Left hindlimb (tissue), 1 donor: ENCODE data around the gene AFAP1L2.
A peak's percentile ranks its signal among the peaks of the same experiment; 100 is the strongest.

Experiments used
- DNase-seq: peaks from one replicate; pipeline ENCODE4 v3.0.0-alpha.2; 2018

AFAP1L2 gene

GRCh38 chr10:114404171-114405010 is at the start of gene AFAP1L2:
Gene AFAP1L2, minus strand, starts transcription at chr10:114404502. Its CDS starts 47 bp downstream, at chr10:114404455.
- DNase-seq, result peak; percentile 62

- no peak for DNase-seq
These were observed 49.3 kb upstream of the AFAP1L2 start for GRCh38 chr10:114453576-114453975.

GRCh38 chr10:114448897-114449296 is 44.6 kb upstream of the AFAP1L2 start:
- DNase-seq, result no peak

GRCh38 chr10:114445332-114445731 is 41.0 kb upstream of the AFAP1L2 start:
- no peak for DNase-seq

- DNase-seq, result no peak
These were observed 40.5 kb upstream of the AFAP1L2 start for GRCh38 chr10:114444819-114445218.

GRCh38 chr10:114442091-114442630 is 37.9 kb upstream of the AFAP1L2 start:
- DNase-seq, result no peak

GRCh38 chr10:114441107-114441506 is 36.8 kb upstream of the AFAP1L2 start:
- no peak for DNase-seq

GRCh38 chr10:114437473-114438292 is 33.4 kb upstream of the AFAP1L2 start:
- DNase-seq, result no peak

GRCh38 chr10:114436941-114437340 is 32.6 kb upstream of the AFAP1L2 start:
- no peak for DNase-seq

GRCh38 chr10:114432566-114433093 is 28.3 kb upstream of the AFAP1L2 start:
- no peak for DNase-seq

GRCh38 chr10:114431414-114432135 is 27.3 kb upstream of the AFAP1L2 start:
- DNase-seq, result no peak

- no peak for DNase-seq
These were observed 26.5 kb upstream of the AFAP1L2 start for GRCh38 chr10:114430688-114431413.

GRCh38 chr10:114429581-114430335 is 25.5 kb upstream of the AFAP1L2 start:
- DNase-seq, result no peak

- DNase-seq, result no peak
These were observed 23.0 kb upstream of the AFAP1L2 start for GRCh38 chr10:114427124-114427852.

- no peak for DNase-seq
These were observed 22.2 kb upstream of the AFAP1L2 start for GRCh38 chr10:114426476-114426875.

- no peak for DNase-seq
These were observed 16.6 kb upstream of the AFAP1L2 start for GRCh38 chr10:114420811-114421485.

- no peak for DNase-seq
These were observed 13.8 kb upstream of the AFAP1L2 start for GRCh38 chr10:114418109-114418508.

GRCh38 chr10:114412907-114413797 is 8.8 kb upstream of the AFAP1L2 start:
- DNase-seq, result no peak

GRCh38 chr10:114408968-114409444 is 4.7 kb upstream of the AFAP1L2 start:
- no peak for DNase-seq
